K562 (cell line): Measurements from ENCODE around the gene HOXA4. TPM values are rescaled to one million over a fixed set of nuclear protein-coding genes. Genes with fewer than 3 reads are reported as not detected.

Source experiments
- ATAC-seq: fragments of 200-7000 bp; cut with Tn5 transposase; 3 replicates; pipeline ENCODE4 v1.9.1; 2020; ENCODE audit warnings: moderate library complexity
- BruUV-seq: library from RNA; stranded (reverse); fragments of 400-500 nt; replicated peaks from 2 replicates; lab custom pipeline; 2021; lab: Mats Ljungman, UMichigan
- CTCF ChIA-PET: fragments of 300-600 bp; formaldehyde crosslinking; extraction: SDS; loops from one replicate; lab custom pipeline; 2021; ENCODE audit warnings: low intra/inter-chr PET ratio; lab: Yijun Ruan, JAX
- POLR2A ChIA-PET: fragments of 300-600, 350-650 bp; sonication (Branson Sonifier 250); formaldehyde crosslinking; extraction: SDS; loops from one replicate; lab custom pipeline; 2021; ENCODE audit warnings: antibody characterized with exemption, inconsistent platforms; lab: Yijun Ruan, JAX
- DNase-seq, 4 experiments: peaks; one replicate each; pipeline versions ENCODE4 v3.0.0 to v3.0.0-alpha.2; 2011 to 2018; ENCODE audit warnings: low spot score in 3 of 4, mixed read lengths in 3 of 4; ENCODE audit errors: extremely low read depth in 1 of 4
- FAIRE-seq: peaks from 2 replicates; lab custom pipeline; 2011; peaks lifted over from hg19 to GRCh38; lab: Jason Lieb, UNC
- H2AFZ ChIP-seq: 2 replicates; pipeline ENCODE4 v1.6.0; 2011; ENCODE audit warnings: low read depth, low read length, control low read depth, inconsistent platforms
- H3K27ac ChIP-seq: fragments of 200-600 bp; 3 replicates; pipeline ENCODE4 v1.8.0; 2011; ENCODE audit warnings: low read depth, mild to moderate bottlenecking, control low read depth, inconsistent platforms, low read length, moderate library complexity, mixed read lengths; ENCODE audit errors: extremely low read depth
- H3K27me3 ChIP-seq, 2 experiments: fragments of 300-600 bp in 1 of 2; 2 replicates in 1 of 2; 3 replicates in 1 of 2; pipeline versions ENCODE4 v1.6.0 to v1.8.0; 2011; ENCODE audit warnings: inconsistent platforms in 2 of 2, low read length in 2 of 2, mild to moderate bottlenecking in 1 of 2, mixed read lengths in 1 of 2, moderate library complexity in 1 of 2; ENCODE audit not compliant: control insufficient read depth in 2 of 2, insufficient read depth in 2 of 2
- H3K36me3 ChIP-seq: fragments of 300-600 bp; 3 replicates; pipeline ENCODE4 v1.8.0; 2011; ENCODE audit warnings: mild to moderate bottlenecking, low read length, inconsistent platforms; ENCODE audit not compliant: control insufficient read depth, insufficient read depth
- H3K4me1 ChIP-seq, 2 experiments: fragments of 200-600 bp in 1 of 2; replicated peaks in 1 of 2; 2 replicates in 1 of 2; 3 replicates in 1 of 2; pipeline versions ENCODE4 v1.5.1 to v1.8.0; 2011; ENCODE audit warnings: inconsistent platforms in 2 of 2, low read length in 2 of 2, mild to moderate bottlenecking in 1 of 2, mixed read lengths in 1 of 2, moderate library complexity in 1 of 2; ENCODE audit not compliant: control insufficient read depth in 2 of 2, insufficient read depth in 2 of 2
- H3K4me2 ChIP-seq: 2 replicates; pipeline ENCODE4 v1.6.1; 2011; ENCODE audit warnings: low read length, control low read depth, inconsistent platforms, mixed read lengths; ENCODE audit not compliant: insufficient read depth
- H3K4me3 ChIP-seq: fragments of 200-600 bp; sonication (generic), shearing (Covaris generic); 2 replicates; pipeline ENCODE4 v1.5.1; 2016; ENCODE audit warnings: control low read depth, inconsistent platforms
- H3K79me2 ChIP-seq: fragments of 200-600 bp; 3 replicates; pipeline ENCODE4 v1.8.0; 2011; ENCODE audit warnings: low read length, inconsistent platforms; ENCODE audit not compliant: control insufficient read depth, insufficient read depth
- H3K9ac ChIP-seq, 2 experiments: 2 replicates each; pipeline versions ENCODE4 v1.6.0 to v1.6.1; 2011; ENCODE audit warnings: low read depth in 2 of 2, low read length in 2 of 2, control low read depth in 1 of 2, inconsistent platforms in 1 of 2, mild to moderate bottlenecking in 1 of 2, mixed read lengths in 1 of 2; ENCODE audit not compliant: insufficient read depth in 1 of 2
- H3K9me1 ChIP-seq: one replicate; pipeline ENCODE4 v1.6.0; 2011; ENCODE audit warnings: inconsistent platforms, mild to moderate bottlenecking, low read length, moderate library complexity; ENCODE audit not compliant: control insufficient read depth, insufficient read depth
- H3K9me3 ChIP-seq: replicated peaks from 2 replicates; pipeline ENCODE4 v1.5.1; 2011; ENCODE audit warnings: low read depth, low read length, inconsistent platforms; ENCODE audit not compliant: control insufficient read depth, insufficient read depth
- H4K20me1 ChIP-seq: replicated peaks from 2 replicates; pipeline ENCODE4 v1.6.1; 2011; ENCODE audit warnings: low read length, inconsistent platforms, mixed read lengths; ENCODE audit not compliant: control insufficient read depth, insufficient read depth
- EGR1 ChIP-seq: fragments of 450-650 bp; conservative IDR thresholded peaks from 2 replicates; pipeline ENCODE4 v1.6.1; 2017; ENCODE audit warnings: mild to moderate bottlenecking
- ETS2 ChIP-seq: IDR thresholded peaks from 2 replicates; pipeline ENCODE4 v1.6.1; 2016; ENCODE audit warnings: borderline replicate concordance, missing genetic modification characterization, mild to moderate bottlenecking, moderate library complexity, missing compliant biosample characterization; ENCODE audit not compliant: poor library complexity, severe bottlenecking
- HDAC2 ChIP-seq: fragments of 450-650 bp; IDR thresholded peaks from 2 replicates; pipeline ENCODE4 v1.6.1; 2016; ENCODE audit warnings: mild to moderate bottlenecking
- KLF10 ChIP-seq: fragments of 250-450 bp; sonication (Bioruptor Pico); IDR thresholded peaks from 2 replicates; pipeline ENCODE4 v1.6.1; 2021; ENCODE audit warnings: matching md5 sums
- NONO ChIP-seq, 2 experiments: fragments of 200-400 bp in 1 of 2; fragments of 450-650 bp in 1 of 2; formaldehyde crosslinking in 1 of 2; IDR thresholded peaks; 2 replicates each; pipeline ENCODE4 v1.6.1; 2017; ENCODE audit warnings: low read depth in 2 of 2, mild to moderate bottlenecking in 2 of 2, moderate library complexity in 2 of 2, low read length in 1 of 2
- PPARD ChIP-seq: fragments of 250-450 bp; sonication (Bioruptor Pico); IDR thresholded peaks from 2 replicates; pipeline ENCODE4 v1.8.0; 2022; ENCODE audit warnings: inconsistent platforms, mild to moderate bottlenecking, moderate library complexity
- WGBS: fragments of 100-300 bp; shearing (Covaris generic); methylation state at CpG from one replicate; pipeline ENCODE4 v1.1.6; 2016; ENCODE audit warnings: low coverage, mixed read lengths; ENCODE audit not compliant: insufficient coverage; ENCODE audit errors: missing lambda C conversion rate; 5-methylcytosine and 5-hydroxymethylcytosine counted together
- in situ Hi-C: fragments of 300-500 bp; cut with MboI; formaldehyde crosslinking; loops from 4 replicates; pipeline ENCODE4 v1.15.0; 2018; ENCODE audit warnings: inconsistent platforms, mixed read lengths
- intact Hi-C: fragments of 100-400 bp; cut with micrococcal nuclease; formaldehyde crosslinking; loops from 2 replicates; pipeline ENCODE4 v1.14.2; 2022
- polyA plus RNA-seq, 8 experiments: library from polyadenylated mRNA; depleted of rRNA in 4 of 8; stranded (reverse) in 5 of 8; unstranded in 3 of 8; fragments of >200 nt; fragmentation: Nextera tagmentation in 2 of 8; fragmentation: Illumina TruSeq in 1 of 8; extraction: Ambion mirVana in 2 of 8; extraction: Trizol in 1 of 8; gene quantifications; 2 replicates each; pipeline versions ENCODE4 v1.2.1 to v1.2.3, GENCODE V29; 2011 to 2014; ENCODE audit warnings: inconsistent platforms in 1 of 8, missing spikeins in 1 of 8
- total RNA-seq, 7 experiments: library from RNA; depleted of rRNA in 6 of 7; stranded (reverse); fragments of >200 nt in 6 of 7; fragmentation: Illumina TruSeq in 2 of 7; extraction: Trizol in 2 of 7; gene quantifications; 2 replicates each; pipeline versions ENCODE4 v1.2.1 to v1.2.3, GENCODE V29; 2011 to 2021; ENCODE audit warnings: low replicate concordance in 1 of 7
- TF ChIP-seq, protein P1 (sequence below): fragments of 200-800 bp; sonication (Bioruptor generic); IDR thresholded peaks from 2 replicates; pipeline ENCODE4 v1.6.1; 2016; ENCODE audit warnings: missing genetic modification characterization, missing compliant biosample characterization
- TF ChIP-seq, protein P2 (sequence below): fragments of 250-450 bp; sonication (Bioruptor Pico); IDR thresholded peaks from 2 replicates; pipeline ENCODE4 v1.5.0; 2021
- TF ChIP-seq, protein P3 (sequence below): conservative IDR thresholded peaks from 2 replicates; pipeline ENCODE4 v1.6.1; 2011; ENCODE audit warnings: low read depth, mild to moderate bottlenecking, low read length; ENCODE audit not compliant: control insufficient read depth
- TF ChIP-seq, protein P4 (sequence below): sonication (generic); formaldehyde crosslinking; IDR thresholded peaks from 2 replicates; pipeline ENCODE4 v1.5.0; 2020; ENCODE audit warnings: missing genetic modification reagents

The HOXA4 gene
- total and polyA plus RNA-seq, 9 of the 15 experiments (the other 6 are each of a cell fraction or from before 2014, with no cell fraction given) = not detected

DNA sequence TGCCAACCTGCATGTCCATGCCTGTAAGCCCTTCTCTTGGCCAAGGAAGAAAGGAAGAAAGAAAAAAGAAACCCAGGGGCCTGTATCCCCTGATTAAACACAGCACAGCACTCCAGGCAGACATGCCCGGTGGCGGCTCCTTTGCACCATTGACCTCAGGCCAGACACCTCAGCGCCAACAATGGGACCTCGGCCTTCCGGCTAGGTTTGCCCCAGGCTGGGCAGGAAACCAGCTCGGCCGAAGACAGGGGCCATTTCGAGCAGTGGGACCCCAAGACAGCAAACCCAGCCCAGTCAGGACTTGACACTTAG, 40.7 kb upstream of the HOXA4 start (continued):
- TF ChIP-seq NONO (IDR thresholded peaks at IDR 0.05; ENCODE audit: low read depth in 2 of 2, low read length in 1 of 2) = no peak

DNA sequence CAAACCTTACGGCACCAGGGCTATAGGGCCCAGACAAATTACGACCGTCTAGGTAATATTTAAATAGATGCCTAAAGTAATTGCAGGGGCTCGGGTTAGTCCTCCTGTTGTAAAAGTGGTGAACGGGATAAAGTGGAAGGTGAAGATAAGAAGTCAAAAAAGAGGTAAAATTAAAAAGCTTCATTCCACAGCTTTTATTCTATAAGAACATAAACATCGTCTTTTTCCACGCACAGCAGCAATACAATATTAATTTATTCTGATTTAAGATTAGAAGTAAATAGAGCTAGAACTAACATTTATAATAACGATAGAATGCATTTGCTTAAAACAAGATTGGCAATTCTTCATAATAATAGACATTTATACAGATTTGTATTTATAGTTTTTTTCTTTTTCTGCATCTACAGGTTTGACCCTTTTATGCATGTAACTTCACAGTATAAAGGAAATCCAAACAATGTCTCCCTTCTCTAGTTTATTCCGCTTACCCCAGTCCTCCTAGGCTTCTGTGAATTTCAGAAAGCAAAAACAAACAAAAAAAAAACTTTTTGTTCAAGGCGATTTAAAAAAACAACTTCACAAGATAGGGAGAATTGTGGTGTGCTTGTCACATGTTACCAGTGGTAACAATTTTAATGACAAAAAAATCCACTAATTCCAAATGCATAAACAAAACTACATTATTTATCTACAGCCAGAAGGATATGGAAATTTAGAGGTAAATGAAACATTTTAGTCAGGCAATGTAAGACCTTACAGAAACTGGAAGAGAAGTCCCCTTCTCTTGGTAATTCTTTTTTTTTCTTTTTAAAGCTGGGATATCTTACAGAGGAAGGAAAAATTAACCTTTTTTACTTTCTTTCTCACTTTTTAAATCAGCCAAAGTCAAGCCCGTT, 40.1 kb upstream of the HOXA4 start:
- H3K9me3 ChIP-seq = no peaks in the 10 kb centered on the region
- WGBS = 4% methylated on average over 10 of the region's 11 CpGs
- no peak overlapping the region for H3K4me3 ChIP-seq
- H3K9ac ChIP-seq = no peak overlapping the region
- intact Hi-C loops (no loop called here), in situ Hi-C loops (loop anchor here (25.0 kb wide), 3 partner anchors 658 to 1283 kb away; no protein-coding TSS in a partner anchor)
- DNase-seq = no peak
- peaks cover 0 to 3% of the 10 kb centered on the region in 2 experiments; a peak in 1 of 5 replicates for H3K4me1 ChIP-seq
- ChIA-PET POLR2A (interaction anchor here (0.8 kb wide), 1 partner anchor 10 kb away, joined by 3 read pairs; no protein-coding TSS in a partner anchor), CTCF (no interaction called here)
- no peaks in the 10 kb centered on the region for H3K36me3 ChIP-seq
- no peak overlapping the region for H2AFZ ChIP-seq
- no peaks in the 10 kb centered on the region for H3K79me2 ChIP-seq
- no peak overlapping the region for H3K4me2 ChIP-seq
- H3K9me1 ChIP-seq = no peaks in the 10 kb centered on the region
- no peak overlapping the region for H3K27ac ChIP-seq
- FAIRE-seq = peak; percentile 77
- BruUV-seq = no TSS peak
- H4K20me1 ChIP-seq = no peaks in the 10 kb centered on the region
- H3K27me3 ChIP-seq = peaks cover 28 to 72% of the 10 kb centered on the region in 2 experiments; a peak in 4 of 5 replicates
- no peak for ATAC-seq
- TF ChIP-seq, protein P1, sequence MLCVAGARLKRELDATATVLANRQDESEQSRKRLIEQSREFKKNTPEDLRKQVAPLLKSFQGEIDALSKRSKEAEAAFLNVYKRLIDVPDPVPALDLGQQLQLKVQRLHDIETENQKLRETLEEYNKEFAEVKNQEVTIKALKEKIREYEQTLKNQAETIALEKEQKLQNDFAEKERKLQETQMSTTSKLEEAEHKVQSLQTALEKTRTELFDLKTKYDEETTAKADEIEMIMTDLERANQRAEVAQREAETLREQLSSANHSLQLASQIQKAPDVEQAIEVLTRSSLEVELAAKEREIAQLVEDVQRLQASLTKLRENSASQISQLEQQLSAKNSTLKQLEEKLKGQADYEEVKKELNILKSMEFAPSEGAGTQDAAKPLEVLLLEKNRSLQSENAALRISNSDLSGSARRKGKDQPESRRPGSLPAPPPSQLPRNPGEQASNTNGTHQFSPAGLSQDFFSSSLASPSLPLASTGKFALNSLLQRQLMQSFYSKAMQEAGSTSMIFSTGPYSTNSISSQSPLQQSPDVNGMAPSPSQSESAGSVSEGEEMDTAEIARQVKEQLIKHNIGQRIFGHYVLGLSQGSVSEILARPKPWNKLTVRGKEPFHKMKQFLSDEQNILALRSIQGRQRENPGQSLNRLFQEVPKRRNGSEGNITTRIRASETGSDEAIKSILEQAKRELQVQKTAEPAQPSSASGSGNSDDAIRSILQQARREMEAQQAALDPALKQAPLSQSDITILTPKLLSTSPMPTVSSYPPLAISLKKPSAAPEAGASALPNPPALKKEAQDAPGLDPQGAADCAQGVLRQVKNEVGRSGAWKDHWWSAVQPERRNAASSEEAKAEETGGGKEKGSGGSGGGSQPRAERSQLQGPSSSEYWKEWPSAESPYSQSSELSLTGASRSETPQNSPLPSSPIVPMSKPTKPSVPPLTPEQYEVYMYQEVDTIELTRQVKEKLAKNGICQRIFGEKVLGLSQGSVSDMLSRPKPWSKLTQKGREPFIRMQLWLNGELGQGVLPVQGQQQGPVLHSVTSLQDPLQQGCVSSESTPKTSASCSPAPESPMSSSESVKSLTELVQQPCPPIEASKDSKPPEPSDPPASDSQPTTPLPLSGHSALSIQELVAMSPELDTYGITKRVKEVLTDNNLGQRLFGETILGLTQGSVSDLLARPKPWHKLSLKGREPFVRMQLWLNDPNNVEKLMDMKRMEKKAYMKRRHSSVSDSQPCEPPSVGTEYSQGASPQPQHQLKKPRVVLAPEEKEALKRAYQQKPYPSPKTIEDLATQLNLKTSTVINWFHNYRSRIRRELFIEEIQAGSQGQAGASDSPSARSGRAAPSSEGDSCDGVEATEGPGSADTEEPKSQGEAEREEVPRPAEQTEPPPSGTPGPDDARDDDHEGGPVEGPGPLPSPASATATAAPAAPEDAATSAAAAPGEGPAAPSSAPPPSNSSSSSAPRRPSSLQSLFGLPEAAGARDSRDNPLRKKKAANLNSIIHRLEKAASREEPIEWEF (CRISPR knock-in tag) = no peak
- TF ChIP-seq KLF10 (CRISPR knock-in tag) (no peak), ETS2 (tag) (no peak), PPARD (CRISPR knock-in tag) (no peak), EGR1 (no peak), HDAC2 (no peak)
- TF ChIP-seq, protein P2, sequence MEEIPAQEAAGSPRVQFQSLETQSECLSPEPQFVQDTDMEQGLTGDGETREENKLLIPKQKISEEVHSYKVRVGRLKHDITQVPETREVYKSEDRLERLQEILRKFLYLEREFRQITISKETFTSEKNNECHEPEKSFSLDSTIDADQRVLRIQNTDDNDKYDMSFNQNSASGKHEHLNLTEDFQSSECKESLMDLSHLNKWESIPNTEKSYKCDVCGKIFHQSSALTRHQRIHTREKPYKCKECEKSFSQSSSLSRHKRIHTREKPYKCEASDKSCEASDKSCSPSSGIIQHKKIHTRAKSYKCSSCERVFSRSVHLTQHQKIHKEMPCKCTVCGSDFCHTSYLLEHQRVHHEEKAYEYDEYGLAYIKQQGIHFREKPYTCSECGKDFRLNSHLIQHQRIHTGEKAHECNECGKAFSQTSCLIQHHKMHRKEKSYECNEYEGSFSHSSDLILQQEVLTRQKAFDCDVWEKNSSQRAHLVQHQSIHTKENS = no peak
- TF ChIP-seq, protein P3, sequence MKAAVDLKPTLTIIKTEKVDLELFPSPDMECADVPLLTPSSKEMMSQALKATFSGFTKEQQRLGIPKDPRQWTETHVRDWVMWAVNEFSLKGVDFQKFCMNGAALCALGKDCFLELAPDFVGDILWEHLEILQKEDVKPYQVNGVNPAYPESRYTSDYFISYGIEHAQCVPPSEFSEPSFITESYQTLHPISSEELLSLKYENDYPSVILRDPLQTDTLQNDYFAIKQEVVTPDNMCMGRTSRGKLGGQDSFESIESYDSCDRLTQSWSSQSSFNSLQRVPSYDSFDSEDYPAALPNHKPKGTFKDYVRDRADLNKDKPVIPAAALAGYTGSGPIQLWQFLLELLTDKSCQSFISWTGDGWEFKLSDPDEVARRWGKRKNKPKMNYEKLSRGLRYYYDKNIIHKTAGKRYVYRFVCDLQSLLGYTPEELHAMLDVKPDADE = no peak
- TF ChIP-seq, protein P4, sequence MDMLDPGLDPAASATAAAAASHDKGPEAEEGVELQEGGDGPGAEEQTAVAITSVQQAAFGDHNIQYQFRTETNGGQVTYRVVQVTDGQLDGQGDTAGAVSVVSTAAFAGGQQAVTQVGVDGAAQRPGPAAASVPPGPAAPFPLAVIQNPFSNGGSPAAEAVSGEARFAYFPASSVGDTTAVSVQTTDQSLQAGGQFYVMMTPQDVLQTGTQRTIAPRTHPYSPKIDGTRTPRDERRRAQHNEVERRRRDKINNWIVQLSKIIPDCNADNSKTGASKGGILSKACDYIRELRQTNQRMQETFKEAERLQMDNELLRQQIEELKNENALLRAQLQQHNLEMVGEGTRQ (CRISPR knock-in tag) = no peak
